HuH-7 (cell line): Measurements from ENCODE around the gene LRRC4C.
A peak's percentile ranks its signal among the peaks of the same experiment; 100 is the strongest.

Experiments
- DNase-seq: peaks from one replicate; pipeline ENCODE4 v3.0.0; 2011; ENCODE audit warnings: low spot score

LRRC4C gene

DNA sequence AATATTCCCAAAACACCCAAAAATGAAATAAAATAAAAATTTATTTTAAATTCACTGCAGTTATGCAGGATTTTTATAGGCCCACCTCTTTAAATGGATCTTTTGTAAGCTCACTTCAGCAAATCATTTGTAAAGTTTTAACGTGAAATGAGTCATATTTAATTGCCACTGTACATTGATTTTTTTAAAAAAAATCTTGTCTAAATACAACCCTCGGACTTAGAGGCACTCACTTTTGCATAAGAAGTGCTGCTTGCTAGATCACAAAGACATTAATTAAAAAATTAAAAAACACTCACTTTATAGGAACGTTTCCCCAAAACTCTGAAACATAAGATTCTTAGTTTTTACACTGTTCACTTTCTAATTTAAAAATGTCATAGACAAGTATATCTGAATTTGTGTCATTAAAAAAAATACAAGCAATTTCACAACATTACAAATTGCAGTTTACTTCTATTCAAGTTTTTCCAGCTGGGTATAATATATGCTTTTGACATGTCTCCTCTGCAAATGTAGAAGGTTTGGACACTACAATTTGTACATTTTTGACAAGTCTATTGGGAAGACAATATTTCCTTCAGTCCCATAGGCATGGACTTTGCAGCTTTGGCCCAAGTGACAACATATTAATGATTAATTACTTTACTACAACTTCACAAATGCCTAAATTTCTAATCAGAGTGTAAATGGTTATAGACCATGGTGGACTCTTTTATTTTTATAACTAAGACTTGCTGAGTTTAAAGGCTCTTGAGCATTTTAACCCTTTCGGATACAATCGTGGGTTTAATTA is 1088.4 kb downstream of the LRRC4C start:
- DNase-seq: no peak

DNA sequence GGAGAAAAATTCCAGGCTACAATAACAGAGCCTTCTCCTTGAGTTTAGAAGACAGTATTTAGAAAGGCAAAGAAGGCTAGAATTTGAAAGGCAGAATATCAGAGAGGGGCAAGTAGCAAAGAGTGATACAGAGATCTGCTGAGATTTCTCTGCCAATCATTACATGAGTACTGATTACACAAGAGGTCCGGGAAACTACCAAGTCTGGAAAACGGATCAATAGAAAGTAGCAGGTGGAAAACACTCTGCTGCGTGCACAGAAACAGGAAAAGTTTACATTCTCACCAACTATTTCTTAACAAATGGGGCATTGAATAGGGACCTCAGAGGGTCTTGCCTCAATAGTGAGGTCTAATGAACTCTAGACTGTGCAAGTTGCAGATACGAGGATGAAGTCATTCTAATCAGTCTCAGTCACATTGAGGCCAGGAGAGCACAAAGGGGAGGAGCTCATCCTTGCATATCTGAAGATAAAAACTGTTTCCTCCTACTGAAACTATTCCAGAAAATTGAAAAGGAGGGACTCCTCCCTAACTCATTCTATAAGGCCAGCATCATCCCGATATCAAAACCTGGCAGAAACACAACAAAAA is 1099.2 kb downstream of the LRRC4C start:
- no peak for DNase-seq

DNA sequence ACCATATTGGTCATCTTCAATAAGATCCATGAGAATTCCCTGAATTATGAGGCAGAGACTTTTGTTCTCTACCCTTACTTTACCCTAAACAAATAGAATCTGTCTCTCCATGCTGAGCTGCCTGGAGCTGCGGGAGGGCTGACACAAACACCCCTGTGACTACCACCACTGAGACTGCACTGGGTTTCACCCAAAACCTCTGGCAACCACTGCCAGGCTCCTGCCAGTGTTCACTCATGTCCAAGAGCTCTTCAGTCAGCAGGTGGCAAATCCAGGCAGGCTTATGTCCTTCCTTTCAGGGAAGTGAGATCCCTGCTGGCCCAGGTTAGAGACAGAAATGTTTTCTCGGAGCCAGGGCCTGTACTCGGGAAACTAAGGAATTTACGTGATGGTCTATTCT is 1105.3 kb downstream of the LRRC4C start:
- no peak for DNase-seq

DNA sequence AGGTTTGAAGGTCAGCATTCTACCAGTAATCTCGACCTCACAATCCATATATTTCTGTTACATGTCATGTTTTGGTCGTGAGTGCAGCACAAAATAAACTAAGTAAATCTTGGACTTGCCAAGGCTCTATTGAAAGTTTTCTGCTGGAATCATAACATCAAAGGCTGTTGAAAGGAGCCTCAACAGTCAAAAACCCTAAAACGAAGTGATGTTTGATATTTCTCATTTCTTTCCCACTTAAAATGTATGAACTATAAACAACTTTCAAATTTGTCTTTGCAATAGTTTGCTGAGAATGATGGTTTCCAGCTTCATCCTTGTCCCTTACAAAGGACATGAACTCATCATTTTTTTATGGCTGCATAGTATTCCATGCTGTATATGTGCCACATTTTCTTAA is 1118.5 kb downstream of the LRRC4C start:
- DNase-seq: no peak

DNA sequence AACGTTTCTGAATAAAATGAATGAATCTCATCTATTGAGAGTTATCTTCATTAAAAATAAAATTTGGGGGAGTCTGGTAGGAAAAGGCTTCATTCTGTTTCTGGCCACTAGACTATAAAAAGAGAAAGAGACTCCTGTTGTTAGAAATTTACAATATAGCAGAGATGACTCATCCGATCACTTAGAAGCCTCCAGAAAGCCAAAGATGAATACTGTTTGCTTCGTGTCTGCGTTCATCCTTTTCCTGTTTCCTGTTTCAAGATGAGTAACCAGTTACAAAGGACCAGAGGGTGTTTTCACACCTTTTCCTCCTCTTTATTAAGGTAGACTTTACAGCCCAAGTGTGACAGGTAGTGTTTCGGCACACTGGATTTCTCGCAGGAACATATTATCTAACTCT is 1120.7 kb downstream of the LRRC4C start:
- DNase-seq: no peak

DNA sequence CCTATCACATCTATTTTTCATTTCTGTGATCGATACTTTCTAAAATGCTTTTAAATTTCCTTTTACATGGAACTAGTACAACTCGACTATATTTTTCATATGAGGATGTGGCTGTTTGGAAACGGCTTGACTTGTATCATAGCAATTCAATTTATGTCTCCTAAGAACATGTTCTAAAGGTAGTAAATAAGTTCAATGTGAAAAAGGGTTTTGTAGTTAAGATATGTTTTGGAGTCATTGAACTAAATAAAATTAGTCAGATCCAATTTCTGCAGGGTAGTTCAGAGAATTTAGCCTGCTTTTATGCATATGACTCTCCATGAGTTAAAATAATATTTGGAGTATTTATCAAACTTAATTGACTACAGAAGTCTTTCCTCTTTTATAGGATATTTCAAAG is 1121.4 kb downstream of the LRRC4C start:
- DNase-seq: no peak

DNA sequence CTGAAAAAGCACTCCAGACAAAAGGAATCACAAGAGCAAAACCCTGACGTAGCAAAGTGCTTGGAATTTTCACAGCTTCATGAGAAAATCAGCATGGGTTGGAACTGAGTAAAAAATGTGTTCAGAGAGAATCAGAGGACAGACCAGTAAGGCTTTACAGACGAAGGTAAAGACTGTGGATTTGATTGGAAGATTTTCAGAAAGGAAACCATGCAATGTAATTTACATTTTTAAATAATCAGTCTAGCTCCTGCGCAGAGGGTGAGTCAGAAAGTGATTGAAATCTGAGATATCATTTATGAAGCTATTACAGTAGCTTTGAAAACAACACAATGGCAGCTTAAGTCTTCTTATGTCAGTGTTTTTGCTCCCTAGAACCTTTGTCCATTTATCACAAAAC is 1122.3 kb downstream of the LRRC4C start:
- DNase-seq: no peak

DNA sequence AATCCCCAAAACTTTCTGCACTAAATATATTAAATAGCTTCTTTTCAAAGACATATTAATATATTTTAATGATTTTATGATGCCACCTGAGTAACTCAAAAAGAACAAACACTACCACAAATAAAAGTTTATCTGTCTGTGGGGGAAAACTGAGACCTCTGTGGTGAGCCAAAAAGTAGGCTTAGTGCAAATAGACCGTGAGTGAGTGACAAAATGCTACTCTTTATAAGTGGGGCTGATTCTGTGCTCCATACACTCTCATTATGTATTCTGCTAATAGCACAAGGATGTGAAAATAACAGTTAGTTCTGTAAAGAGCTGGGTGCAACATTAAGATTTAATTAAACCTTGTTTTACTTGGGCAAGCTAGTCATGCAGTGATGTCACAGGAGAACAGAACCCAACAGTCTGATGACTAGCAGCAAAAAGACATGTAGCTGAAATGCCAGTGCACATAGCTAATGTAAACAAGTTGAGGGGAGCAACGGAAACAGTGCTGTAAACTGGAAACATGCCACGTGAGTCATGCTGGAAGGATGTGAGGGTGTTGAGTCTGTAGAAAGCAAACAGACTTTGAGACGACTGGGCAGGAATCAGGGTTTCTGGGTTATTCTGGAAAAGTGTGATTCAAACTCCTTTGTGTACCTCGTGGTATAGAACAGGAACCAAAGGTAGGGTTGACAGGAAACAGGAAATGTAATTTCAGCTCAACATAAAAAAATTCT is 1130.4 kb downstream of the LRRC4C start:
- peak; percentile 3 for DNase-seq

DNA sequence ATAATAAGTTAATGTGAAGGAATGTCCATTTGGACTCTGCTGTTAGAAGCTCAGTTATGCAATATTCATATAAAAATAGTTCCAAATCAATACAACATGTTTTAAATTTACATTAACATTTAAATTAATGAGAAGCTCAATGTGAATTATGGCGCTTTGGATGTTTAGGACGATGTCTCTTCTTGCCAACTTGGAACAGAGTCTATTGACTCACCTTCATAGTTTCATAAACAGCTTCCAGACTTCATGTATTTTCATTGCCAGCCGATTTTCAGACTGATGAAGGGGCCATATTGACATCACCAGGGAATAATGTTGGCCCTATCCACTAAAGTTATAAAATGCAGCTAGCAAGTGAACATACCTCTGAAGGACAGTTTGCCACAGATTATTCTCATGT is 1136.2 kb downstream of the LRRC4C start:
- DNase-seq: no peak

DNA sequence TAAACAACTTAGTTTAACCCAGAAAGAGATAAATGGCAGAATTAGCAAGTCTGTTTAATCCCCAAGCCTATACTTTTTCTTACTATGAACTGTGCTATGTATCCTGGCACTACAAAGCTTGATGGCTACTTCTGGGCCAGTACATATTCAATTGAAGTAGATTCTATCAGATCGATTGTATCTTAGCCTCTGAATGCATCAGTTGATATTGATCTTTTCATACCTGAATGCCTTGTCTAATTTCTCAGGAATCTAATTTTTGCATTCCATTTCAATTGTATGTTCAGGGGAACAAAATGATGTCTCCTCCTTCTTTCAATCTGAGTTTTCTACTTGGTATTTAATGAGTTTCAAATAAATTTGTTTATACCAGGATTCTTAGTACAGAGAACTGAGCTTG is 1137.9 kb downstream of the LRRC4C start:
- no peak for DNase-seq

DNA sequence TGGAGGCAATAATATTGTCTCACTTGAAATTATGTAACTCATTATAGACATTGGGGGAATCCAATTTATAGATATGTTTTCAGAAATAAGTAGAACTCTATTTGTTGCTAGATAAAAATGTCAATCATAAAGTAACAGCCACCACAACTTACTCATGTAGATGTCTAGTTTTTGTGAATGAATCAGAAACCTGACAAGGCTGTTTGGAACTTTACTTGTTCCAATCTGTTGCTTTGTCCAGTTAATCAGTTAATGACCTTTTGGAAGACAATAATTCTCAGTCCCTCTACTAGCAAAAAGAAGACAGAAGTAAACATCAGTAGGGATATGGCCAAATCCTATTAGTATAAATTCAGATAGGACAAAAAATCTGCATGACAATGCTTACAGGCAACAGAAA is 1143.3 kb downstream of the LRRC4C start:
- no peak for DNase-seq

DNA sequence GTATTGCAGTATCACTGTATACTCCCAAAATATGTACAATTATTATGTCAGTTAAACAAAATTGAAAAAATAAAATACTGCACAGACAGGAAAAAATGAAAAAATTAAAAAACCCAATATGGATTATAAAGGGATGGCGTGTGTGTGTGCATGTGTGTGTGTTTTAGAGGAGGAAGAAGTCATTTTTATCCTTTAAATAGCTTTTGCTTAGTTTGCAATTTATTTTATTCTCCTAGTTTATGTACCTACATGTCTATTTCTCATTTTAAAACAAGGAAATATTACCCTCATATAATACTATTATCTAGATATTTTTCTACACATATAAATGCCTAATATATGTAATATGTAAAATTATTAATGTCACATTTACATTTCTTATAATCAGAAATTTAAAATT is 1144.3 kb downstream of the LRRC4C start:
- no peak for DNase-seq

DNA sequence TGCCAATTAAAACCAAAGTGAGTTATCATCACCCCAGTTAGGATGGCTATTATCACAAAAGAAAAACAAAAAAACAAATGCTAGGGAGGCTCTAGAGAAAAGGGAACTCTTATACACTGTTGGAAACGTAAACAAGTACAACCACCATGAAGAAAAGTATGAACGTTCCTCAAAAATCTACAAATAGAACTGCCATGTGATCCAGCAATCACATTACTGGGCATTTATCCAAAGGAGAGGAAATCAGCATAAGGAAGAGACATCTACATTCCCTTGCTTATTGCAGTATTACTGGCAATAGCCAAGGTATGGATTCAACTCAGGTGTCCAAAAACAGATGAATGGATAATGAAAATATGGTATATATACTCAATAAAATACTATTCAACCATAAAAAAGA is 1145.1 kb downstream of the LRRC4C start:
- no peak for DNase-seq

DNA sequence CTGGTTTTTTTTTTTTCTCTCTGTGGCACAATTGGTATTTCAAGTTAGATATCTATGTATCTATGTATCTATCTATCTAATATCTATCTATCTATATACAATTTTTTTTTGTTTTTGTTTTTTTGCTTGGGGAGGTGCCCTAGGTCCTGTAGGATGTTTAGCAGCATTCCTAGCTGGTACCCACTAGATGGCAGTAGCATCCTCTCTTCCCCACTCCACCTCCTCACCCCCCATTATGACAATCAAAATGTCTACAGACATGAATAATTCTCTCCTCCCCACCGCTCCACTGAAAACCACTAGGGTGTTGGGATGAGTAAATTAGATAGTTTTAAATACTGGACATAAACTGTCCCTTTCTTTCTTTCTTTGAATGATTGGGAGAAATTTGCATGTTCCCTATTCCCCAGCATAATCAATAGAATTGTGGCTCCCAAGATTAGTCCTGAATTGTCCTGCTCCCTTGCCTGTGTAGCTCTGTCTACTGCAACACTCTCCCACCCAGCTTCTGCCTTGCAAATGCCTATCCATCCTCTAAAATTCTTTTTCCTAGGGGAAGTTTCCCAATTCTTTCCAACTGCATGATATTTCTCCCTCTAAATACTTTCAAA is 1152.4 kb downstream of the LRRC4C start:
- peak; percentile 41 for DNase-seq

DNA sequence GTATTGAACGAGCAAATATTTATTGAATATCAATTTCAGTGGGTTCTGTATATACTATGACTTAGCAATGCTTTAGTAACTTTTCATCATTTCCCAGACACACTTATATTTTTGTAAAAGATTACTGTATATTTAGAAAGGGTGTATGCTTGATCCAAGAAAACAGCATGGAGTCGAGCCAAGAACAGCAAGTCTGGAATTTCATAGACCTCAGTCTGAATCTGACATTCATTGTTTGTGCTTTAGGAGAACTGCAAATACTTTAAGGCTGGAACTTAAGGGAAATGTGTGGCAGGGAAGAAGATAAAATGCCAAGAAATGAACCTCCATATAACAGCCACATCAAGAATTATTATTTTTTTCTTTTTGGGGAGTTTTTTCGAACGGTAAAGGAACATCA is 1156.8 kb downstream of the LRRC4C start:
- no peak for DNase-seq

DNA sequence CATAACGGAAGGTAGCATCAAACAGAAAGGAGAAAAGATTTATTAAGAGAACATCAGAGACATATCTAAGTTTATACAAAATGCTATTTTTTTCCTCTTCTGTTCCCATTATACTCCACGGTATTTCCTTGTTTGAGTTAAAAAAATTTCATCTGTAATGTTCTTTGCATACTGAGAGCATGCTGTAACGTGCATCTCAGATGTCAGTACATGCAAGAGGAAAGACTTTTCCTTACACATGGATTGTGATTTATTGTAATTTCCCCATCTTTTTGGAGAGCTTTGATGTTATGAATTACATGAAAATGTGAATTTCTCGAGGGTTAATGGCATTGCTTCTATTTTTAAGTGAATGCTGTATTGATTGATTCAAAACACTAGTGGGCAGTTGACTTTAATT is 1164.0 kb downstream of the LRRC4C start:
- DNase-seq: no peak

DNA sequence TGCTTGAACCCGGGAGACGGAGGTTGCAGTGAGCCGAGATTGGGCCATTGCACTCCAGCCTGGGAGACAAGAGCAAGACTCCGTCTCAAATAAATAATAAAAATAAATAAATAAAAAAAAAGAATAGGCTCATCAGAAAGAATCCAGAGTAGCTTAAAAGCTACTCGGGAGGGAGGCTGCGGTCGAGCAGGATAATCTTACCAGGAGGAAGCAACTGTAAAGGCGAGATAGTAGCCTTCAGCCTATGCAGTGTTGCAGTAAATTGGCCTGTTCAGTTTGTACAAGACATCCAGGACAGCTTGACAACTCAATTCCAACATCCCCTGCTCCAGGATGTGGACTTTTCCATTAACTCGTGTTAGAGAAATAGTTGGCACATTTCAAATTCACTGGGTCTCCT is 1164.7 kb downstream of the LRRC4C start:
- no peak for DNase-seq

DNA sequence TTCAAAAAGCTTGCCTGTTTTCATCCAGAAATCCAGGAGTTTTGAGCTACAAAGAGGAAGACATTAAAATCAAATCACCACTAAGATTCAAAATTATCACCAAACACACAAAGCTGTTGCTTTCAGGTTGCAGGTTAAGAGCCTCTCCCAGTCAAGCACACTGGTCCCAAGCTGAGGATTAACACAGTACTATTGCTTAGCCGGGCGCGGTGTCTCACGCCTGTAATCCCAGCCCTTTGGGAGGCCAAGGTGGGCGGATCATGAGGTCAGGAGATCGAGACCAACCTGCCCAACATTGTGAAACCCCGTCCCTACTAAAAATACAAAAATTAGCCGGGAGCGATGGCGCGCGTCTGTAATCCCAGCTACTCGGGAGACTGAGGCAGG is 1165.1 kb downstream of the LRRC4C start:
- DNase-seq: no peak

DNA sequence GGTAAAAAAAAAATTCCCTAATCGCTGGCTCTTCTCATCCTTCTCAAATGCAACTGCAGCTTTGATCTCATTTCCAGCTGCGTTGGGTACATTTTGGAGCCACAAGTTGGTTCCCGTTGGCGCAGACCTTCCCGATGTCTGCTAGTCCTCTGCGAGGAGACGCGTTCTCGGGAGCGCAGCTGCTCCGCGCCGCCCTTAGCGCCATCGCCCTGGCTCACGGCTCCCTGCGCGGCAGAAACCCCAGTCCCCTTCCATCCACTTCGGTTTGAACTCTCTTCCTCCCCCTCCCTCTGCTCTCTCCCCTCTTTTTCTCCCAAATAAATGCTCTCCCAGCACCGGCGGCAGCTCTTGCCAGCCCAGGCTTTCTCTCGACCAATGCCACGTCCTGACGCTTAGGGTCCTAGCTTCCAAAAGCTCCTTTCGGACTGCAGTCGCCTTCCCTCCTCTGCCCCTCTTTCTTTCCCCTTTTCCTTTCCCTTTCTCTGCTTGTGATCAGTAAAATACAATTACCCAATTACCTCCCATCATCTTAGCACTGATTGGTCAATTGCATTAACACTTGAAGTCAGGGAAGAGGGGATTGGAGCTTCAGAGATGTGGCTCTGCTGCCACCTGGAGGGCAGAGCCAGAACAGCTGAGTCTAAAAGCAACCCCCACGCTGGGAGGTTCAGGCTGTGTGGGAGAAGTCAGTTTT is 1165.7 kb downstream of the LRRC4C start:
- DNase-seq: peak; percentile 82

DNA sequence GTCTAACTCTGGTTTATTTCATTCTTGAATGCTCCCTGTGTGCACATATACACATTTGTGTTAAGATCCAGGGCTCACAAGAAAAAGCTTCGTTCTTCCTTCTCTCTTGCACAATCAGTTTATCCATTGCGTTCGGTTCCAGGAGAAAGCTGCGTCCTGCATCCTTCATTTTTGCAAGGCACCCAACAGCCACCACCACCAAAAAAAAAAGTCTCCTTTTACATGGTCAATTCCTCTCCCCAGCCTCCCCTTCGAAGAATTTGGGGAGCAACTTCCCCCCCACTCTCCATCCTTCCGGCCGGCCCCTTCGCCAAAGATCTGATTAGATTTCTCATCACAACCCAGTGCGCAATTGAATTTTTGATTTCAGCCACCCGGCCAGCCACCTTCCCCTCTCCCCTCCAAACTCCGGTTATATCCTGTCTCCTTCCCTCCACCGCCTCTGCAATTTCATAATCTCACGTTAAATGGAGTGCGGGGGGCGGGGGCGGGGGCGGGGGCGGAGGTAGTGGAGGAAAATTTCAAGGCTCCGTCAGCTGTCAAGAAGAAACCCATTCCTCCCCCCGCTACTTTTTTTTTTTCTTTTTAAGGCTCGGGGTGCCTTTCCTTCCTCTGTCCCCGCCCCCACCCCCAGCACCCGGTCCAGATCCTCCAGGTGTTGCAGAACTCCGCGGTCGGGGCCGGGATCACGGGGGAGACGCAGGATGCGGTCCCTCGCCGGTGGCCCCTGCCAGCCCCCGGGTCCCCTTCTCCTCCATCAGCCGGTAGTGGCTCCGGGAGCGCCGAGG is 1166.5 kb downstream of the LRRC4C start:
- no peak for DNase-seq

DNA sequence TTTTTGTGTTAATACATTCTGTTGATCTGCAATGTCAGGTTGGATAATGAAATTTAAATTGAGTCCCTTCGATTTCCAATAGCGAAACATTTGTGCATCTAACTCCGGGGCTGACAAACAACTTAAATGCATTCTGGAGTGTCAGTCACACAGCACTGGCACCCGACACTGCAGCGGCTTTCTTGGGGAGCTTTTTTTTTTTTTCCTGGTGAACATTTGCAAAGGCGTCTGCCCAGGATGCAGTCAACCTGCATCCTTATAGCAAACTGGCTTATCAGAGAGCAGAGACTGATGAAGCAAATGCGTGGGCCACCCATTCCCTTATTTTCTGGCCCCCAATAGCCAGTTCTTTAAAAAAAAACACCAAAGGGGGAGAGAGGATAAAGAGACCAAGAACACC is 1167.7 kb downstream of the LRRC4C start:
- DNase-seq: no peak

DNA sequence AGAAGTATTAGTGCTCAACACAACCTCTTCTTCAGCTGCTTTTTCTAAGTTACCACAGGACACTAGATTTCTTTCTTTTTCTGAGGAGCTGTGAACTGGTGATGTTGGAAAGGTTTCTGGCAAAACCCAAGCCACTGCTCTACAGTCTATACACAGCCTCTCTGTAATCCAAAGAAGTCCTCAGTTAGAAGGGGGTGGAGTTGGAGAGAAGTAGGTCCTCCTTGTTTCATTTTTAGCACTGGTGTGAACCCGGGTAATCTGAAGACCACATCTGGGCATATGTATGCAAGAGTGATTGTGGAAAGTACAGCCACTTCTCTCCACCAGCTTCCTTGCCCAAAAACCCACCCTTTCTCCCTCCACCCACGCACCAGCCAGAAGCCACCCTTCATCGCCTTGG is 1168.1 kb downstream of the LRRC4C start:
- no peak for DNase-seq
